K562 (cell line): ENCODE measurements around the gene BAG5. TPM values are rescaled to one million over a fixed set of nuclear protein-coding genes. Genes with fewer than 3 reads are reported as not detected.

Experiments used
- ARID1B ChIP-seq: fragments of 450-650 bp; IDR thresholded peaks from 2 replicates; pipeline ENCODE4 v1.6.1; 2016; ENCODE audit warnings: antibody characterized with exemption, mild to moderate bottlenecking, inconsistent platforms
- CREM ChIP-seq: IDR thresholded peaks from 2 replicates; pipeline ENCODE4 v1.6.1; 2014; ENCODE audit warnings: antibody characterized with exemption, low read depth
- GABPA ChIP-seq: fragments of 200-800 bp; sonication (Bioruptor generic); conservative IDR thresholded peaks from 2 replicates; pipeline ENCODE4 v1.6.1; 2016; ENCODE audit warnings: low read depth, missing genetic modification characterization, missing compliant biosample characterization
- PTRF ChIP-seq: fragments of 450-650 bp; IDR thresholded peaks from 2 replicates; pipeline ENCODE4 v1.6.1; 2016; ENCODE audit warnings: mild to moderate bottlenecking, missing genetic modification characterization, missing compliant biosample characterization
- SAFB2 ChIP-seq: fragments of 200-400 bp; formaldehyde crosslinking; IDR thresholded peaks from 2 replicates; pipeline ENCODE4 v1.6.1; 2018; ENCODE audit warnings: borderline replicate concordance, low read length, low read depth, moderate library complexity; ENCODE audit not compliant: severe bottlenecking
- SMAD3 ChIP-seq: fragments of 450-650 bp; formaldehyde crosslinking; conservative IDR thresholded peaks from 2 replicates; pipeline ENCODE4 v1.4.0; 2020; ENCODE audit warnings: mild to moderate bottlenecking
- ZBTB7A ChIP-seq: IDR thresholded peaks from 2 replicates; pipeline ENCODE4 v1.6.1; 2011; ENCODE audit warnings: low read depth, mild to moderate bottlenecking, low read length, moderate library complexity, borderline replicate concordance; ENCODE audit not compliant: control insufficient read depth
- ZBTB8A ChIP-seq: fragments of 450-650 bp; IDR thresholded peaks from 2 replicates; pipeline ENCODE4 v1.6.1; 2018; ENCODE audit warnings: mild to moderate bottlenecking, moderate library complexity; ENCODE audit not compliant: partially characterized antibody
- ZNF253 ChIP-seq: fragments of 250-450 bp; sonication (Bioruptor Pico); conservative IDR thresholded peaks from 2 replicates; pipeline ENCODE4 v1.6.1; 2021; ENCODE audit warnings: mild to moderate bottlenecking
- polyA plus RNA-seq, 8 experiments: library from polyadenylated mRNA; depleted of rRNA in 4 of 8; stranded (reverse) in 5 of 8; unstranded in 3 of 8; fragments of >200 nt; fragmentation: Nextera tagmentation in 2 of 8; fragmentation: Illumina TruSeq in 1 of 8; extraction: Ambion mirVana in 2 of 8; extraction: Trizol in 1 of 8; gene quantifications; 2 replicates each; pipeline versions ENCODE4 v1.2.1 to v1.2.3, GENCODE V29; 2011 to 2014; ENCODE audit warnings: inconsistent platforms in 1 of 8, missing spikeins in 1 of 8
- total RNA-seq, 7 experiments: library from RNA; depleted of rRNA in 6 of 7; stranded (reverse); fragments of >200 nt in 6 of 7; fragmentation: Illumina TruSeq in 2 of 7; extraction: Trizol in 2 of 7; gene quantifications; 2 replicates each; pipeline versions ENCODE4 v1.2.1 to v1.2.3, GENCODE V29; 2011 to 2021; ENCODE audit warnings: low replicate concordance in 1 of 7
- TF ChIP-seq, protein P1 (sequence below): fragments of 450-650 bp; IDR thresholded peaks from 2 replicates; pipeline ENCODE4 v1.6.1; 2018; ENCODE audit warnings: mild to moderate bottlenecking, low read depth; ENCODE audit not compliant: partially characterized antibody
- TF ChIP-seq, protein P2 (sequence below), 2 experiments: fragments of 450-650 bp in 1 of 2; sonication (generic) in 1 of 2; formaldehyde crosslinking in 1 of 2; IDR thresholded peaks; 2 replicates each; pipeline versions ENCODE4 v1.7.1 to v1.9.0; 2016 to 2022; ENCODE audit warnings: inconsistent platforms in 1 of 2, mild to moderate bottlenecking in 1 of 2, missing genetic modification reagents in 1 of 2
- TF ChIP-seq, protein P3 (sequence below), 2 experiments: IDR thresholded peaks; 2 replicates each; pipeline ENCODE4 v1.6.1; 2012; ENCODE audit warnings: improper control_type of control experiment in 2 of 2, low read depth in 2 of 2, low read length in 2 of 2, borderline replicate concordance in 1 of 2

Gene BAG5
- total and polyA plus RNA-seq, 9 of the 15 experiments (the other 6 are each of a cell fraction or from before 2014, with no cell fraction given) = 7.9 to 21.4 (median 13.2) TPM

DNA sequence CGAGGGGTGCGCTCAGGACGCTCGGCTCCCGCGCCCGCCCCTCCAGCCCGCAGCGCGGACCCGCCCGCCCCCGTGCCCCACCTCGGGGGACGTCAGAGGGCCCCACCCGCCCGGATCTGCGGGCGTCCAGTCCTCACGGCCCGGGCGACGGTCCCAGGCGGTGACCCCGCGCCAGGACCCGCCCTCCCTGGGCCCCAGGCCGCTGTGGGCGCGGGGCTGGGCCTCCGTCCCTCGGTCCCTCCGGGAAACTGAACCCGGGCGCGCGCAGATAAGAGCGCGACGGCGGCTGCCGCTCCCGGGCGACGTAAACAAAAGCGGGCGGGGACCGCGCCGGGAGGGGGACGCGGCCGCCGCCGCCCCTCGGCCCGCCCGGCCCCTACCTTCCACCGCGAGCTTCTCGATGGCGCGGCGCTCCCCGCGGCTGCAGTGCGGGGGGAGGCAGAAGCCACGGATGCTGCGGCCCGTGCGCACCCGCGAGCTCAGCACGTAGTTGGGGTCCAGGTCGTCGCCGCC, 41.0 kb downstream of the BAG5 start (continued):
- no peak for TF ChIP-seq ARID1B
- TF ChIP-seq ZBTB7A = peak; percentile 32; the same call in 1 of the 2 replicates
- no peak for TF ChIP-seq SMAD3 (CRISPR knock-in tag)
- TF ChIP-seq, protein P1, sequence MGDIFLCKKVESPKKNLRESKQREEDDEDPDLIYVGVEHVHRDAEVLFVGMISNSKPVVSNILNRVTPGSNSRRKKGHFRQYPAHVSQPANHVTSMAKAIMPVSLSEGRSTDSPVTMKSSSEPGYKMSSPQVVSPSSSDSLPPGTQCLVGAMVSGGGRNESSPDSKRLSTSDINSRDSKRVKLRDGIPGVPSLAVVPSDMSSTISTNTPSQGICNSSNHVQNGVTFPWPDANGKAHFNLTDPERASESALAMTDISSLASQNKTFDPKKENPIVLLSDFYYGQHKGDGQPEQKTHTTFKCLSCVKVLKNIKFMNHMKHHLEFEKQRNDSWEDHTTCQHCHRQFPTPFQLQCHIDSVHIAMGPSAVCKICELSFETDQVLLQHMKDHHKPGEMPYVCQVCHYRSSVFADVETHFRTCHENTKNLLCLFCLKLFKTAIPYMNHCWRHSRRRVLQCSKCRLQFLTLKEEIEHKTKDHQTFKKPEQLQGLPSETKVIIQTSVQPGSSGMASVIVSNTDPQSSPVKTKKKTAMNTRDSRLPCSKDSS = no peak
- no peak for TF ChIP-seq PTRF (tag)
- TF ChIP-seq ZNF253 (CRISPR knock-in tag) = no peak
- no peak for TF ChIP-seq SAFB2
- TF ChIP-seq, protein P2, sequence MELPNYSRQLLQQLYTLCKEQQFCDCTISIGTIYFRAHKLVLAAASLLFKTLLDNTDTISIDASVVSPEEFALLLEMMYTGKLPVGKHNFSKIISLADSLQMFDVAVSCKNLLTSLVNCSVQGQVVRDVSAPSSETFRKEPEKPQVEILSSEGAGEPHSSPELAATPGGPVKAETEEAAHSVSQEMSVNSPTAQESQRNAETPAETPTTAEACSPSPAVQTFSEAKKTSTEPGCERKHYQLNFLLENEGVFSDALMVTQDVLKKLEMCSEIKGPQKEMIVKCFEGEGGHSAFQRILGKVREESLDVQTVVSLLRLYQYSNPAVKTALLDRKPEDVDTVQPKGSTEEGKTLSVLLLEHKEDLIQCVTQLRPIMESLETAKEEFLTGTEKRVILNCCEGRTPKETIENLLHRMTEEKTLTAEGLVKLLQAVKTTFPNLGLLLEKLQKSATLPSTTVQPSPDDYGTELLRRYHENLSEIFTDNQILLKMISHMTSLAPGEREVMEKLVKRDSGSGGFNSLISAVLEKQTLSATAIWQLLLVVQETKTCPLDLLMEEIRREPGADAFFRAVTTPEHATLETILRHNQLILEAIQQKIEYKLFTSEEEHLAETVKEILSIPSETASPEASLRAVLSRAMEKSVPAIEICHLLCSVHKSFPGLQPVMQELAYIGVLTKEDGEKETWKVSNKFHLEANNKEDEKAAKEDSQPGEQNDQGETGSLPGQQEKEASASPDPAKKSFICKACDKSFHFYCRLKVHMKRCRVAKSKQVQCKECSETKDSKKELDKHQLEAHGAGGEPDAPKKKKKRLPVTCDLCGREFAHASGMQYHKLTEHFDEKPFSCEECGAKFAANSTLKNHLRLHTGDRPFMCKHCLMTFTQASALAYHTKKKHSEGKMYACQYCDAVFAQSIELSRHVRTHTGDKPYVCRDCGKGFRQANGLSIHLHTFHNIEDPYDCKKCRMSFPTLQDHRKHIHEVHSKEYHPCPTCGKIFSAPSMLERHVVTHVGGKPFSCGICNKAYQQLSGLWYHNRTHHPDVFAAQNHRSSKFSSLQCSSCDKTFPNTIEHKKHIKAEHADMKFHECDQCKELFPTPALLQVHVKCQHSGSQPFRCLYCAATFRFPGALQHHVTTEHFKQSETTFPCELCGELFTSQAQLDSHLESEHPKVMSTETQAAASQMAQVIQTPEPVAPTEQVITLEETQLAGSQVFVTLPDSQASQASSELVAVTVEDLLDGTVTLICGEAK (IDR thresholded peaks at IDR 0.05) = no peak
- TF ChIP-seq, protein P2 (CRISPR knock-in tag; IDR thresholded peaks at IDR 0.05) = no peak
- TF ChIP-seq, protein P3, sequence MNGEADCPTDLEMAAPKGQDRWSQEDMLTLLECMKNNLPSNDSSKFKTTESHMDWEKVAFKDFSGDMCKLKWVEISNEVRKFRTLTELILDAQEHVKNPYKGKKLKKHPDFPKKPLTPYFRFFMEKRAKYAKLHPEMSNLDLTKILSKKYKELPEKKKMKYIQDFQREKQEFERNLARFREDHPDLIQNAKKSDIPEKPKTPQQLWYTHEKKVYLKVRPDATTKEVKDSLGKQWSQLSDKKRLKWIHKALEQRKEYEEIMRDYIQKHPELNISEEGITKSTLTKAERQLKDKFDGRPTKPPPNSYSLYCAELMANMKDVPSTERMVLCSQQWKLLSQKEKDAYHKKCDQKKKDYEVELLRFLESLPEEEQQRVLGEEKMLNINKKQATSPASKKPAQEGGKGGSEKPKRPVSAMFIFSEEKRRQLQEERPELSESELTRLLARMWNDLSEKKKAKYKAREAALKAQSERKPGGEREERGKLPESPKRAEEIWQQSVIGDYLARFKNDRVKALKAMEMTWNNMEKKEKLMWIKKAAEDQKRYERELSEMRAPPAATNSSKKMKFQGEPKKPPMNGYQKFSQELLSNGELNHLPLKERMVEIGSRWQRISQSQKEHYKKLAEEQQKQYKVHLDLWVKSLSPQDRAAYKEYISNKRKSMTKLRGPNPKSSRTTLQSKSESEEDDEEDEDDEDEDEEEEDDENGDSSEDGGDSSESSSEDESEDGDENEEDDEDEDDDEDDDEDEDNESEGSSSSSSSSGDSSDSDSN (IDR thresholded peaks at IDR 0.05; ENCODE audit: borderline replicate concordance in 1 of 2, low read depth in 2 of 2, low read length in 2 of 2) = no peak
- TF ChIP-seq ZBTB8A = no peak
- TF ChIP-seq CREM = peak; percentile 69
- 0 out of 2 replicates have a peak, but pooled peaks have one; percentile 16 for TF ChIP-seq GABPA
